GM06990 (cell line): Measurements from ENCODE around the gene PFAS.

Experiments used
- DNase-seq: peaks from one replicate; pipeline ENCODE4 v3.0.0-alpha.2; 2011; ENCODE audit not compliant: insufficient read length; ENCODE audit errors: extremely low read depth
- H3K27me3 ChIP-seq: replicated peaks from 2 replicates; pipeline ENCODE4 v1.6.0; 2011; ENCODE audit warnings: low read length; ENCODE audit not compliant: control insufficient read depth, insufficient read depth
- H3K36me3 ChIP-seq: 2 replicates; pipeline ENCODE4 v1.5.1; 2011; ENCODE audit warnings: low read length; ENCODE audit not compliant: control insufficient read depth, insufficient read depth
- H3K4me3 ChIP-seq: replicated peaks from 2 replicates; pipeline ENCODE4 v1.5.1; 2011; ENCODE audit warnings: low read depth, mild to moderate bottlenecking, control low read depth, low read length
- CTCF ChIP-seq: IDR thresholded peaks from 2 replicates; pipeline ENCODE4 v1.5.1; 2011; ENCODE audit warnings: low read length, control low read depth, mild to moderate bottlenecking, inconsistent platforms; ENCODE audit not compliant: insufficient read depth, poor library complexity, severe bottlenecking

The PFAS gene

GRCh38 chr17:8289103-8289397, 40.0 kb downstream of the PFAS start:
- no peaks in the 10 kb centered on the region for H3K27me3 ChIP-seq
- DNase-seq = no peak
- TF ChIP-seq CTCF = no peak
- H3K36me3 ChIP-seq = no peaks in the 10 kb centered on the region; the same call in 1 of the 2 replicates
- H3K4me3 ChIP-seq = peak overlapping the region; percentile 87

GRCh38 chr17:8290043-8290442, 41.0 kb downstream of the PFAS start:
- no peak for DNase-seq
- no peak for TF ChIP-seq CTCF
- Histone ChIP-seq H3K36me3 (no peaks in the 10 kb centered on the region; the same call in 1 of the 2 replicates), H3K4me3 (no peak overlapping the region), H3K27me3 (no peaks in the 10 kb centered on the region)

GRCh38 chr17:8292639-8293395, 43.7 kb downstream of the PFAS start:
- Histone ChIP-seq H3K36me3 (no peaks in the 10 kb centered on the region; the same call in 1 of the 2 replicates), H3K4me3 (no peak overlapping the region), H3K27me3 (no peaks in the 10 kb centered on the region)
- DNase-seq = no peak
- TF ChIP-seq CTCF = no peak

GRCh38 chr17:8294361-8294760, 45.3 kb downstream of the PFAS start:
- no peak for TF ChIP-seq CTCF
- Histone ChIP-seq H3K27me3 (no peaks in the 10 kb centered on the region), H3K4me3 (no peak overlapping the region), H3K36me3 (no peaks in the 10 kb centered on the region; the same call in 1 of the 2 replicates)
- DNase-seq = no peak

- no peak for TF ChIP-seq CTCF
- H3K36me3 ChIP-seq = no peaks in the 10 kb centered on the region; the same call in 1 of the 2 replicates
- no peak for DNase-seq
- peak overlapping the region; percentile 70 for H3K4me3 ChIP-seq
- no peaks in the 10 kb centered on the region for H3K27me3 ChIP-seq
Measured at GRCh38 chr17:8294814-8295316, 45.8 kb downstream of the PFAS start.

GRCh38 chr17:8300226-8300625, 51.1 kb downstream of the PFAS start:
- Histone ChIP-seq H3K27me3 (no peaks in the 10 kb centered on the region), H3K36me3 (no peaks in the 10 kb centered on the region), H3K4me3 (no peak overlapping the region)
- no peak for TF ChIP-seq CTCF
- DNase-seq = no peak
